Omental fat pad (tissue), 4 donors: ENCODE results near the gene CCDC97. TPM values are rescaled to one million over a fixed set of nuclear protein-coding genes. Genes with fewer than 3 reads are reported as not detected.
"Not testable (repeated sequence)": the region's sequence is repeated elsewhere in the genome, so short reads cannot be mapped to it uniquely, and the experiment has no call there.

Source experiments
- ATAC-seq: fragments of 150-250 bp; one replicate; pipeline ENCODE4 v1.9.1; 2016; ENCODE audit warnings: mild to moderate bottlenecking, moderate library complexity; ENCODE audit not compliant: low FRiP score
- DNase-seq: peaks from one replicate; pipeline ENCODE4 v3.0.0-alpha.2; 2019; ENCODE audit warnings: low spot score
- total RNA-seq, 4 donors: library from RNA; depleted of rRNA; stranded (reverse); fragments of >200 nt; gene quantifications; one replicate each; pipeline ENCODE4 v1.1.0, GENCODE V29; 2016
- TF ChIP-seq, protein P1 (sequence below), 3 donors: fragments of 450-650 bp; IDR thresholded peaks; one replicate each; pipeline ENCODE4 v1.5.1; 2016 to 2017; ENCODE audit warnings: antibody characterized with exemption in 3 of 3, mild to moderate bottlenecking in 3 of 3, moderate library complexity in 2 of 3

CCDC97 gene
- total RNA-seq, 4 donors from 2014 or later = 11.8 to 16.6 (median 13.9) TPM

- no peak for DNase-seq
- TF ChIP-seq, protein P1, sequence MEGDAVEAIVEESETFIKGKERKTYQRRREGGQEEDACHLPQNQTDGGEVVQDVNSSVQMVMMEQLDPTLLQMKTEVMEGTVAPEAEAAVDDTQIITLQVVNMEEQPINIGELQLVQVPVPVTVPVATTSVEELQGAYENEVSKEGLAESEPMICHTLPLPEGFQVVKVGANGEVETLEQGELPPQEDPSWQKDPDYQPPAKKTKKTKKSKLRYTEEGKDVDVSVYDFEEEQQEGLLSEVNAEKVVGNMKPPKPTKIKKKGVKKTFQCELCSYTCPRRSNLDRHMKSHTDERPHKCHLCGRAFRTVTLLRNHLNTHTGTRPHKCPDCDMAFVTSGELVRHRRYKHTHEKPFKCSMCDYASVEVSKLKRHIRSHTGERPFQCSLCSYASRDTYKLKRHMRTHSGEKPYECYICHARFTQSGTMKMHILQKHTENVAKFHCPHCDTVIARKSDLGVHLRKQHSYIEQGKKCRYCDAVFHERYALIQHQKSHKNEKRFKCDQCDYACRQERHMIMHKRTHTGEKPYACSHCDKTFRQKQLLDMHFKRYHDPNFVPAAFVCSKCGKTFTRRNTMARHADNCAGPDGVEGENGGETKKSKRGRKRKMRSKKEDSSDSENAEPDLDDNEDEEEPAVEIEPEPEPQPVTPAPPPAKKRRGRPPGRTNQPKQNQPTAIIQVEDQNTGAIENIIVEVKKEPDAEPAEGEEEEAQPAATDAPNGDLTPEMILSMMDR (IDR thresholded peaks at IDR 0.05) = no peak
- no peak for ATAC-seq
These were observed 25.5 kb downstream of the CCDC97 start for GRCh38 chr19:41335467-41335866.

DNA sequence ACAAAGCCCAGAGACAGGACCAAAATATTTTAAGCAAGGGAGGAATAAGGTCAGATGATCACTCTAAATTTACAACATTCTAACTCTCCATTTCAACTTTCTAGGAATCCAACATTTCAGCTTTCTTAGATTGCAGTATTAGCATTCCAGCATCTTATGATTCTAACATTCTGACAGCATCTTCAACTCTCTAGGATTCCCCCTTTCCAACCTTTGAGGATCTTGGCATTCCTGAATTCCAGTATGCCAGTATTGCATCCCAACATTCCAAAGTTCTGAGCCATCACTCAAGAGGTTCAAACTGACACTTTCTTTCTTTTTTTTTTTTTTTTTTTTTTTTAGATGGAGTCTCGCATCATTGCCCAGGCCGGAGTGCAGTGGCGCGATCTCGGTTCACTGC is 30.0 kb downstream of the CCDC97 start:
- ATAC-seq (no peak), DNase-seq (no peak)
- TF ChIP-seq, protein P1 (IDR thresholded peaks at IDR 0.05) = no peak

GRCh38 chr19:41341669-41342490 is 31.9 kb downstream of the CCDC97 start:
- no peak for DNase-seq
- peak; percentile 23 for ATAC-seq
- TF ChIP-seq, protein P1 (IDR thresholded peaks at IDR 0.05) = no peak

DNA sequence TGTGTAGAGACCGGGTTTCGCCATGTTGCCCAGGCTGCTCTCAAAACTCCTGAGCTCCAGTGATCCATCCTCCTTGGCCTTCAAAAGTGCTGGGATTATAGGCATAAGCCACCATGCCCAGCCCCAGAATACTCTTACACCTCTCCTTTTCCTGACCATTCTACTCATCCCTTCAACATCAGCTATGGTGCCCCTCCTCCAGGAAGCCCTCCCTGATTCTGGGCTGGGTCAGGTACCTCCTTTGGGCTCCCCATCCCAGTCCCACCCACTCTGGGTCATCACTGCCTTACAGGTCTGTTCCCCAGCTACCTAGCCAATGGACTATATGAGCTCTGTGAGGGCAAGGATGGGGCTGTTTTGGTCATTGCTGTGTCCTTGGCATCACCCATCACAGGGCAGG is 34.2 kb downstream of the CCDC97 start:
- no peak for ATAC-seq
- TF ChIP-seq, protein P1 (IDR thresholded peaks at IDR 0.05) = no peak
- DNase-seq = no peak

DNA sequence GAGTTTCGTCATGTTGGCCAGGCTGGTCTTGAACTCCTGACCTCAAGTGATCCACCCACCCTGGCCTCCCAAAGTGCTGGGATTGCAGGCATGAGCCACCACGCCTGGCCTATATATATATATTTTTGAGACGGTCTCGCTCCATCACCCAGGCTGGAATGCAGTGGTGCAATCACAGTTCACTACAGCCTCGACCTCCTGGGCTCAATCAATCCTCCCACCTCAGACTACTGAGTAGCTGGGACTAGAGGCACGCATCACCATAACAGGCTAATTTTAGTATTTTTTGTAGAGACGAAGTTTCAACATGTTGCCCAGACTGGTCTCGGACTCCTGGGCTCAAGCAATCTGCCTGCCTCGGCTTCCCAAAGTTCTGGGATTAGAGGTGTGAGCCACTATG is 36.9 kb downstream of the CCDC97 start:
- not testable (repeated sequence) for ATAC-seq, DNase-seq

DNA sequence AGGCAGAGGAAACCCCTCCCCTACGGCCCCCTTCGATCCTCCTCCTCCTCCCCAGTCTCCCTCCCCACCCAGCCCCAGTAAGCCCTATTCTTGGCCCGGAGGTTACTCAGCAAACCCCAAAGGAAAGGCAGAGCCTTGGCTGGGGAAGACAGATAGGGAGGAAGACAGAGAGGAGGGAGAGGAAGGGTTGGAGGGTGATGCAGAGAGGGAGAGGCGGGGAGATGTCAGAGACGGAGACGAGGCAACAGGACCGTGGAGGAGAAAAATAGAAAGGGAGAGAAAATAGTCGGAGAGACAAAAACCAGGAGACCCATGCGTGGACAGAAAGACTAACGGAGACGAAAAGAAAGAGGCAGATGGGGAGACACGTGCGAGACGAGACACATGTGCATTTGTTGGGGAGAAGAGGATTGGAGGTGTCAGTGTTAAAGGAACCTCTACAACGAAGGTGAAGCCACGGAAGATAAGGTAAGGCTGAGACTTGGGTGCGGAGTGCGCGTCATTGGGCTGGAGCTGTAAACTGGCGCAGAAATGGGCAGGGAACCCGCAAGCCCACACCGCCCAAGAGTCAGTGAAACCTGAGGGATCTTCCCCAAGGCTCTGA is 40.9 kb downstream of the CCDC97 start:
- no peak for ATAC-seq
- TF ChIP-seq, protein P1 (IDR thresholded peaks at IDR 0.05) = no peak

DNA sequence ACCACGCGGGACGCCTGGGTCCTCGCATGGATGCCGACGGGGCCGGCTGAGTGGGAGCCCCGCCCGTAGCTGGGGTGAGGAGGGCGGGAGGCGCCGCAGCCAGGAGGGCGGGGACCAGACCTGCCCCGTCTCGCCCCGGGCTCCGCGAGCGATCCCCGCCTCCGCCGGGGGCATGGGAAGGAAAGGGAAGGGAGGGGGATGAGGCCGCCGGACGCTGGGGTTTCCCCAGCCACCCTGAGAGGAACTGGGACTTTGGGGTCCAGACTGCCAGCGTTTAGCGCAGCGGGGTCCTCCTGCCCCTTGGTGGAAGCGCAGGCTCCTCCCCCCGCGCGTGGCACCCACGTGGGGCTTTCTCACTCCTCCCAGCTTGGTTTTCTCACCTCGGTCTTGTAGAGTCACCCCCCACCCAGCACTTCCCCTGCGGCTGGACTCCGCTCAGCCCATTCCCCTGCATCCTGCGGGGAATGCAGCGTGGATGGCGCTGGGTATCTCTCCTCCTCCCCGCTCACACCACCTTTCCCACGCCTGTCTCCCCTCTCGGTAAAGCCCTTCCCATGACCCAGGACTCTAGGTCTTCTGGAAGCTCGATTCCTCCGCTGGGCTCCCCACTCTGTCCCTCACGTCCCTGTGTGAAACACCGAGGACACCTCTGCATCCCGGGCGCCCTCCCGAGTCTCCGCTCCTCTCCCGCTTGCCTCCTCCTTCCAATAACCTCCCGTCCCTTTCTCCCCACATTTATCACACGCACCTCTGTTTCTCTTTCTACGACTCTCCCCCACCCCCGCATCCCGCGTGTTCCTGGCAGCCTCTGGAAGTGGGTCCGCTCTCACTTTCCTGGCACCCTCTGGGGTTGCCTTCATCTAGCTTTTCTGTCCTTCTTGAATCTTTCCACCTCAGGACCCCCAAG is 41.6 kb downstream of the CCDC97 start:
- ATAC-seq = peak; percentile 77
- peak; percentile 58 for DNase-seq
- TF ChIP-seq, protein P1 (IDR thresholded peaks at IDR 0.05) = no peak

More for the DNA sequence above, 40.9 kb downstream of the CCDC97 start:
- DNase-seq = no peak
